GM12865 (cell line): ENCODE measurements around the gene CDH4.

Experiments used
- DNase-seq: peaks from one replicate; pipeline ENCODE4 v3.0.0; 2010; ENCODE audit warnings: low read depth
- H3K4me3 ChIP-seq: 2 replicates; pipeline ENCODE4 v1.5.1; 2011; ENCODE audit warnings: mild to moderate bottlenecking, low read depth, low read length, control low read depth
- CTCF ChIP-seq: IDR thresholded peaks from 2 replicates; pipeline ENCODE4 v1.5.1; 2011; ENCODE audit warnings: low read length, control low read depth, low read depth, inconsistent platforms; ENCODE audit not compliant: insufficient read depth; ENCODE audit errors: missing control alignments

The CDH4 gene

GRCh38 chr20:61251529-61252393 lies at the start of gene CDH4:
Gene CDH4, plus strand, starts transcription at chr20:61252261.
- no peak for TF ChIP-seq CTCF
- no peak for DNase-seq
- no peak within 1 kb of the TSS for H3K4me3 ChIP-seq

GRCh38 chr20:61203320-61203719 lies 48.7 kb upstream of the CDH4 start:
- DNase-seq, result no peak
- no peak for TF ChIP-seq CTCF
- no peak overlapping the region for H3K4me3 ChIP-seq

GRCh38 chr20:61204206-61204605 lies 47.9 kb upstream of the CDH4 start:
- no peak for TF ChIP-seq CTCF
- H3K4me3 ChIP-seq, result no peak overlapping the region
- no peak for DNase-seq

GRCh38 chr20:61205769-61206168 lies 46.3 kb upstream of the CDH4 start:
- no peak overlapping the region for H3K4me3 ChIP-seq
- TF ChIP-seq CTCF, result no peak
- no peak for DNase-seq

- DNase-seq, result no peak
- no peak overlapping the region for H3K4me3 ChIP-seq
- TF ChIP-seq CTCF, result no peak
These were observed 41.2 kb upstream of the CDH4 start for GRCh38 chr20:61210862-61211261.

GRCh38 chr20:61217848-61218247 lies 34.2 kb upstream of the CDH4 start:
- DNase-seq, result no peak
- no peak overlapping the region for H3K4me3 ChIP-seq
- TF ChIP-seq CTCF, result no peak

- no peak overlapping the region for H3K4me3 ChIP-seq
- TF ChIP-seq CTCF, result no peak
- DNase-seq, result no peak
These were observed 33.0 kb upstream of the CDH4 start for GRCh38 chr20:61219021-61219431.
